ENCODE results near the gene EDIL3. TPM values are rescaled to one million over a fixed set of nuclear protein-coding genes. Genes with fewer than 3 reads are reported as not detected.

EDIL3 gene
- total and polyA plus RNA-seq, 2 of the 13 experiments (the other 11 are each of a cell fraction or from before 2014, with no cell fraction given), result 0.01 TPM; not detected in 1

DNA sequence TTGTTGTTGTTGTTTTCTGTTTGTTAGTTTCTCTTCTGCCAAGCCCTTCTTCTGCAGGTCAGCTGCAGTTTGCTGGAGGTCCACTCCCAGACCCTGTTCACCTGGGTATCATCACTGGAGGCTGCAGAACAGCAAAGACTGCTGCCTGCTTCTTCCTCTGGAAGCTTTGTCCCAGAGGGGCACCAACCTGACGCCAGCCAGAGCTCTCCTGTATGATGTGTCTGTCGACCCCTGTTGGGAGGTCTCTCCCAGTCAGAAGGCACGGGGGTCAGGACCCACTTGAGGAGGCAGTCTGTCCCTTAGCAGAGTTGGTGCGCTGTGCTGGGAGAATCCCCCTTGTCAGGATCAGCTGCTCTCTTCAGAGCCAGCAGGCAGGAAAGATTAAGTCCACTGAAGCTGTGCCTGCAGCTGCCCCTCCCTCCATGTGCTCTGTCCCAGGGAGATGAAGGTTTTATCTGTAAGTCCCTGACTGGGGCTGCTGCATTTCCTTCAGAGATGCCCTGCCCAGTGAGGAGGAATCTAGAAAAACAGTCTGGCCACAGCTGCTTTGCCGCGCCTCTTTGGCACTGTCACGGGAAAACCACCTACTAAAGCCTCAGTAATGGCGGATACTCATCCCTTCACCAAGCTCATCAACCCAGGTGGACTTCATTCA, 299.2 kb downstream of the EDIL3 start:
- H3K79me2 ChIP-seq (ENCODE audit: insufficient read depth, low read length), result no peaks in the 10 kb centered on the region
- POLR2A ChIA-PET, result no interaction called here
- H2AFZ ChIP-seq (ENCODE audit: low read length), result no peak overlapping the region
- no peak overlapping the region for H3K4me3 ChIP-seq (replicated peaks in 1 of 3; ENCODE audit: insufficient read depth in 1 of 3, low read depth in 2 of 3, low read length in 3 of 3)
- no TSS peak for BruUV-seq (replicated peaks)
- ATAC-seq, result no peak
- intact Hi-C loops (cut with micrococcal nuclease; ENCODE audit: unreplicated experiment), result no loop called here
- WGBS (ENCODE audit: low lambda C conversion rate), result no CpG with 5 or more reads among the region's 8 CpGs
- H3K4me1 ChIP-seq (ENCODE audit: insufficient read depth, low read length), result no peaks in the 10 kb centered on the region
- FAIRE-seq, result no peak
- H3K9me3 ChIP-seq (ENCODE audit: low read length), result no peaks in the 10 kb centered on the region
- in situ Hi-C loops (cut with HindIII; ENCODE audit: extremely low pct_ligation_motif_present, low pct_unique_long_range_greater_than_20kb), result loop anchor here (25.0 kb wide), 1 partner anchor 373 kb away; the partner anchor contains the start of gene HAPLN1
- no peaks in the 10 kb centered on the region for H4K20me1 ChIP-seq (ENCODE audit: insufficient read depth, low read length)
- H3K4me2 ChIP-seq (ENCODE audit: low read depth, low read length), result no peak overlapping the region
- no peak overlapping the region for H3K27ac ChIP-seq (ENCODE audit: extremely low read length, insufficient read depth, low read length)
- no peak for DNase-seq (ENCODE audit: low spot score)
- CTCF ChIA-PET (ENCODE audit: low intra/inter-chr PET ratio, low total read pairs), result no interaction called here
- H3K27me3 ChIP-seq (ENCODE audit: control insufficient read depth in 1 of 2, insufficient read depth in 2 of 2, low read length in 2 of 2), result peaks cover 0 to 21% of the 10 kb centered on the region in 2 experiments; a peak in 4 of 5 replicates
- H3K36me3 ChIP-seq (replicated peaks in 1 of 2; ENCODE audit: control insufficient read depth in 1 of 2, insufficient read depth in 2 of 2, low read length in 2 of 2), result no peaks in the 10 kb centered on the region
- H3K9ac ChIP-seq (ENCODE audit: insufficient read depth, low read depth, low read length), result no peak overlapping the region
- no peak for TF ChIP-seq HNF4A (CRISPR knock-in tag; IDR thresholded peaks at IDR 0.05)
- TF ChIP-seq CBFB (CRISPR knock-in tag; IDR thresholded peaks at IDR 0.05), result no peak
- no peak for TF ChIP-seq PTBP1 (IDR thresholded peaks at IDR 0.05; ENCODE audit: low read depth, low read length, poor library complexity, severe bottlenecking)
- TF ChIP-seq, protein P1, sequence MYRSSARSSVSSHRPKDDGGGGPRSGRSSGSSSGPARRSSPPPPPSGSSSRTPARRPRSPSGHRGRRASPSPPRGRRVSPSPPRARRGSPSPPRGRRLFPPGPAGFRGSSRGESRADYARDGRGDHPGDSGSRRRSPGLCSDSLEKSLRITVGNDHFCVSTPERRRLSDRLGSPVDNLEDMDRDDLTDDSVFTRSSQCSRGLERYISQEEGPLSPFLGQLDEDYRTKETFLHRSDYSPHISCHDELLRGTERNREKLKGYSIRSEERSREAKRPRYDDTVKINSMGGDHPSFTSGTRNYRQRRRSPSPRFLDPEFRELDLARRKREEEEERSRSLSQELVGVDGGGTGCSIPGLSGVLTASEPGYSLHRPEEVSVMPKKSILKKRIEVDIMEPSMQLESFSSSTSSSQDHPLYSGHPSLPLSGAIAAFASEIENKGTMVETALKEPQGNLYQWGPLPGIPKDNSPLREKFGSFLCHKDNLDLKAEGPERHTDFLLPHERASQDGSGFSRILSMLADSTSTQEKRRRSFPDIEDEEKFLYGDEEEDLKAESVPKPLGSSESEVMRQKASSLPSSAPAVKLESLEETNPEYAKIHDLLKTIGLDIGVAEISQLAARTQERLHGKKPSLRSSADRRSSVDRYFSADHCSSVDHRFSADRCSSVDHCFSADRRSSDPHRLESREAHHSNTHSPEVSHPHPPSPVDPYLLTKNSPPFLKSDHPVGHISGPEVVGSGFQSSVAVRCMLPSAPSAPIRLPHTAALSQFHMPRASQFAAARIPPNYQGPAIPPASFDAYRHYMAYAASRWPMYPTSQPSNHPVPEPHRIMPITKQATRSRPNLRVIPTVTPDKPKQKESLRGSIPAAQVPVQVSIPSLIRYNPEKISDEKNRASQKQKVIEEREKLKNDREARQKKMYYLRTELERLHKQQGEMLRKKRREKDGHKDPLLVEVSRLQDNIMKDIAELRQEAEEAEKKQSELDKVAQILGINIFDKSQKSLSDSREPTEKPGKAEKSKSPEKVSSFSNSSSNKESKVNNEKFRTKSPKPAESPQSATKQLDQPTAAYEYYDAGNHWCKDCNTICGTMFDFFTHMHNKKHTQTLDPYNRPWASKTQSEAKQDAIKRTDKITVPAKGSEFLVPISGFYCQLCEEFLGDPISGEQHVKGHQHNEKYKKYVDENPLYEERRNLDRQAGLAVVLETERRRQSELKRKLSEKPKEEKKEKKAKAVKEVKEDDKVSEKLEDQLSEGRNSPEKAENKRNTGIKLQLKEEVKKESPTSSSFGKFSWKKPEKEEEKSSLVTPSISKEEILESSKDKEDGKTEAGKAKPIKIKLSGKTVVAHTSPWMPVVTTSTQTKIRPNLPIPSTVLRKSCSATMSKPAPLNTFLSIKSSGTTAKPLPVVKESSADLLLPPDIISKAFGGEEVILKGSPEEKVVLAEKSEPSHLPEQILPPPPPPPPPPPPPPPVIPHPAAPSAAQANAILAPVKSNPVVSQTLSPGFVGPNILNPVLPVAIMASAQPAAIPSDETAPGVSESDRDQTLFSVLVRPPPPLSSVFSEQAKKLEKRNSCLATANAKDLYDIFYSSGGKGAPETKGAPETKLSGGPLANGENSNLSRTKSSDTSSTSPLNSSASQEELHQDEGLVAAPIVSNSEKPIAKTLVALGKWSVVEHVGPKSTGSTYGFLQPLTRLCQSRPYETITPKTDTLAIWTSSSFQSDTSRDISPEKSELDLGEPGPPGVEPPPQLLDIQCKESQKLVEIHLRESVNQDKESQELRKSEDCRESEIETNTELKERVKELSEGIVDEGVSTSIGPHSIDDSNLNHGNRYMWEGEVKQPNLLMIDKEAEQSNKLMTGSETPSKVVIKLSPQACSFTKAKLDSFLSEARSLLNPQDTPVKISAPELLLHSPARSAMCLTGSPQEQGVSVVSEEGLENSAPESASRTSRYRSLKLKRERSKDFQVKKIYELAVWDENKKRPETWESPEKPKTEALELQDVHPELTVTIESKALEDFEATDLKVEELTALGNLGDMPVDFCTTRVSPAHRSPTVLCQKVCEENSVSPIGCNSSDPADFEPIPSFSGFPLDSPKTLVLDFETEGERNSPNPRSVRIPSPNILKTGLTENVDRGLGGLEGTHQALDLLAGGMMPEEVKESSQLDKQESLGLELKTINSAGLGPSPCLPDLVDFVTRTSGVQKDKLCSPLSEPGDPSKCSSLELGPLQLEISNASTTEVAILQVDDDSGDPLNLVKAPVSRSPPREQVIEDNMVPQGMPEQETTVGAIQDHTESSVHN (CRISPR knock-in tag; IDR thresholded peaks at IDR 0.05), result no peak
- TF ChIP-seq, protein P2, sequence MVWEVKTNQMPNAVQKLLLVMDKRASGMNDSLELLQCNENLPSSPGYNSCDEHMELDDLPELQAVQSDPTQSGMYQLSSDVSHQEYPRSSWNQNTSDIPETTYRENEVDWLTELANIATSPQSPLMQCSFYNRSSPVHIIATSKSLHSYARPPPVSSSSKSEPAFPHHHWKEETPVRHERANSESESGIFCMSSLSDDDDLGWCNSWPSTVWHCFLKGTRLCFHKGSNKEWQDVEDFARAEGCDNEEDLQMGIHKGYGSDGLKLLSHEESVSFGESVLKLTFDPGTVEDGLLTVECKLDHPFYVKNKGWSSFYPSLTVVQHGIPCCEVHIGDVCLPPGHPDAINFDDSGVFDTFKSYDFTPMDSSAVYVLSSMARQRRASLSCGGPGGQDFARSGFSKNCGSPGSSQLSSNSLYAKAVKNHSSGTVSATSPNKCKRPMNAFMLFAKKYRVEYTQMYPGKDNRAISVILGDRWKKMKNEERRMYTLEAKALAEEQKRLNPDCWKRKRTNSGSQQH (CRISPR knock-in tag; IDR thresholded peaks at IDR 0.05; ENCODE audit: low read depth), result no peak
- TF ChIP-seq SP140L (CRISPR knock-in tag; IDR thresholded peaks at IDR 0.05; ENCODE audit: borderline replicate concordance), result no peak
- TF ChIP-seq ZNF274 (CRISPR knock-in tag; IDR thresholded peaks at IDR 0.05), result no peak
- no peak for TF ChIP-seq BRCA1 (CRISPR knock-in tag; IDR thresholded peaks at IDR 0.05)
- TF ChIP-seq ZMYM3 (CRISPR knock-in tag; IDR thresholded peaks at IDR 0.05), result no peak
- TF ChIP-seq DR1 (CRISPR knock-in tag; IDR thresholded peaks at IDR 0.05), result no peak
- no peak for TF ChIP-seq HOXD1 (CRISPR knock-in tag; IDR thresholded peaks at IDR 0.05)
- no peak for TF ChIP-seq NONO (IDR thresholded peaks at IDR 0.05)
- no peak for TF ChIP-seq NONO (CRISPR knock-in tag; conservative IDR thresholded peaks at IDR 0.05)
- no peak for TF ChIP-seq NFE2L1 (CRISPR knock-in tag; IDR thresholded peaks at IDR 0.05; ENCODE audit: borderline replicate concordance)
- TF ChIP-seq TCF12 (IDR thresholded peaks at IDR 0.05), result no peak
- TF ChIP-seq TCF12 (CRISPR knock-in tag; IDR thresholded peaks at IDR 0.05), result no peak
- no peak for TF ChIP-seq XRCC5 (optimal IDR thresholded peaks at IDR 0.05; ENCODE audit: low read length)

Data from HepG2 (cell line).